Transverse colon (tissue), 4 donors: Measurements from ENCODE around the gene KIAA0586. TPM values are rescaled to one million over a fixed set of nuclear protein-coding genes. Genes with fewer than 3 reads are reported as not detected.

Experiments
- DNase-seq: peaks from one replicate; pipeline ENCODE4 v3.0.0-alpha.2; 2019
- H3K27ac ChIP-seq, 4 donors: fragments of 200-600 bp; sonication (generic); 2 replicates each; pipeline ENCODE4 v1.5.1; 2016 to 2018; ENCODE audit warnings: inconsistent platforms in 4 of 4
- H3K27me3 ChIP-seq: fragments of 200-600 bp; sonication (generic); 2 replicates; pipeline ENCODE4 v1.5.1; 2017; ENCODE audit warnings: inconsistent platforms
- H3K36me3 ChIP-seq, 4 donors: fragments of 200-600 bp; sonication (generic); 2 replicates each; pipeline ENCODE4 v1.5.1; 2017 to 2019; ENCODE audit warnings: inconsistent platforms in 4 of 4
- H3K4me1 ChIP-seq, 4 donors: fragments of 200-600 bp; sonication (generic); 2 replicates each; pipeline ENCODE4 v1.5.1; 2017 to 2020; ENCODE audit warnings: inconsistent platforms in 4 of 4
- H3K4me3 ChIP-seq, 4 donors: fragments of 200-600 bp; sonication (generic); 1 replicate in 1 of 4; 2 replicates in 3 of 4; pipeline versions ENCODE4 v1.5.1 to v1.6.1; 2017 to 2019; ENCODE audit warnings: inconsistent platforms in 4 of 4
- H3K9me3 ChIP-seq, 2 donors: fragments of 200-600 bp; sonication (generic); 2 replicates each; pipeline ENCODE4 v1.5.1; 2017 to 2019; ENCODE audit warnings: inconsistent platforms in 2 of 2
- CTCF ChIP-seq, 5 experiments: fragments of 200-600 bp in 3 of 5; fragments of 450-650 bp in 2 of 5; sonication (generic) in 3 of 5; IDR thresholded peaks; 1 replicate in 2 of 5; 2 replicates in 3 of 5; pipeline ENCODE4 v1.5.1; 2016 to 2017; ENCODE audit warnings: antibody characterized with exemption in 5 of 5, inconsistent platforms in 3 of 5, mild to moderate bottlenecking in 2 of 5, moderate library complexity in 1 of 5
- EP300 ChIP-seq: sonication (generic); formaldehyde crosslinking; IDR thresholded peaks from one replicate; pipeline ENCODE4 v1.6.1; 2017; ENCODE audit warnings: antibody characterized with exemption, low read depth
- POLR2A ChIP-seq: fragments of 450-650 bp; IDR thresholded peaks from one replicate; pipeline ENCODE4 v1.6.1; 2016; ENCODE audit warnings: antibody characterized with exemption, mild to moderate bottlenecking, moderate library complexity
- POLR2AphosphoS5 ChIP-seq, 3 donors: sonication (generic); formaldehyde crosslinking; IDR thresholded peaks; one replicate each; pipeline ENCODE4 v1.6.1; 2016; ENCODE audit warnings: antibody characterized with exemption in 3 of 3
- WGBS, 2 donors: methylation state at CpG; one replicate each; pipeline ENCODE4 v1.1.5; 2018; ENCODE audit warnings: low coverage in 1 of 2; 5-methylcytosine and 5-hydroxymethylcytosine counted together
- in situ Hi-C, 4 donors: fragments of 200-750 bp; cut with MboI; loops; one replicate each; pipeline versions ENCODE4 v1.15.0 to v1.15.1; 2017; ENCODE audit warnings: low sequenced_read_pairs in 3 of 4, low pct_ligation_motif_present in 1 of 4, low pct_unique_long_range_greater_than_20kb in 1 of 4
- intact Hi-C: fragments of 100-400 bp; cut with DNase I; formaldehyde crosslinking; loops from one replicate; pipeline ENCODE4 v1.15.1; 2023; ENCODE audit warnings: low total_unique reads
- total RNA-seq, 4 donors: library from RNA; depleted of rRNA; stranded (reverse); fragments of >200 nt; gene quantifications; one replicate each; pipeline ENCODE4 v1.1.0, GENCODE V29; 2016

KIAA0586 gene
- total RNA-seq, 4 donors from 2014 or later = 9.4 to 17.8 (median 12.5) TPM

DNA sequence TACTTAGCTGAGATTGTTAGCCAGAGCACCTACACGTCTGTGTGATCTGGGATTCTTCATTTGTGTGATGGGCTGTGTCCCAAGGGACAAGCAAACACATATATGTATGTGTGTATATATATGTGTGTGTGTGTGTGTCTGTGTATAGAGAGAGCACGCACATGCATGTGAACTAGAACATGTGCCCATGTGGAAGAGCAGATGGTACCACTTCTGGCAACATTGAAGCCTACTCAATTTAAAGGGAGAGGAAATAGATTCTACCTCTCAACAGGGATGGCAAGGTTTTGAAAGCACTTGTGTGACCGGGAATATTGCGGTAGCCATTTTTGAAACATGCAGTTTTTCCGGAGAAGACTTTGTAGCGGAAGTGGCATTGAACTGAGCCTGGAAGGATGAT, 30.4 kb upstream of the KIAA0586 start:
- 84 to 92% methylated on average over 5 to 6 of the region's 6 CpGs for WGBS, 2 donors
- Histone ChIP-seq H3K4me1 (peaks cover 0 to 15% (median 4%) of the 10 kb centered on the region in 4 donors), H3K36me3 (no peaks in the 10 kb centered on the region), H3K27me3 (no peaks in the 10 kb centered on the region), H3K9me3 (no peaks in the 10 kb centered on the region), H3K4me3 (no peak overlapping the region), H3K27ac (no peak overlapping the region)
- DNase-seq = no peak
- in situ Hi-C loops = no loop called here
- TF ChIP-seq POLR2AphosphoS5 (IDR thresholded peaks at IDR 0.05) (no peak), POLR2A (no peak), CTCF (IDR thresholded peaks at IDR 0.05) (no peak)
- intact Hi-C loops = no loop called here

DNA sequence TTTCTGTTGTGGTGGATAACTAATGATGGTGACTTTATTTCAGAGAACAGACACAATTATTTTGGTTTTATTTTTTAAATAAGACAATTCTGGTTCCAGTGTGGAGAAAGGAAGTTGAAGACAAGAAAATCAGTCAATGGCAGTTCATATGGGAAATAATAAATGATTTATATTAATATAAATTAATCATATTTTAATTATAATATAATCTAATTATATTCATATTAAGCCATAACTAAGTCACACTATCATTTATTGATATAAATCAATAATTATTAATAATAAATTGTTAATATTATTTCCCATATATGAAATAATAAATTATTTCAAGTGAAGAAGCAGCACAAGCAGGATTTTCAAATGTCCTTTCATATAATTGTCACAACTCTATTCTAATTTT, 29.0 kb upstream of the KIAA0586 start:
- H3K27me3 ChIP-seq = no peaks in the 10 kb centered on the region
- H3K4me3 ChIP-seq = no peak overlapping the region
- no peak for TF ChIP-seq POLR2A
- no peak for TF ChIP-seq POLR2AphosphoS5 (IDR thresholded peaks at IDR 0.05)
- TF ChIP-seq EP300 = no peak
- TF ChIP-seq CTCF (IDR thresholded peaks at IDR 0.05) = no peak
- H3K4me1 ChIP-seq = peaks cover 0 to 15% (median 4%) of the 10 kb centered on the region in 4 donors
- H3K36me3 ChIP-seq = no peaks in the 10 kb centered on the region
- H3K27ac ChIP-seq = no peak overlapping the region
- in situ Hi-C loops = no loop called here
- intact Hi-C loops = no loop called here
- DNase-seq = no peak
- no peaks in the 10 kb centered on the region for H3K9me3 ChIP-seq

- Histone ChIP-seq H3K27me3 (no peaks in the 10 kb centered on the region), H3K36me3 (no peaks in the 10 kb centered on the region), H3K4me1 (peaks cover 0 to 15% (median 4%) of the 10 kb centered on the region in 4 donors), H3K27ac (no peak overlapping the region), H3K4me3 (no peak overlapping the region), H3K9me3 (no peaks in the 10 kb centered on the region)
- 99% methylated on average over 3 of the region's 3 CpGs; no CpG with 5 or more reads in 1 of the 2 donors for WGBS, 2 donors
- TF ChIP-seq POLR2AphosphoS5 (IDR thresholded peaks at IDR 0.05) (no peak), POLR2A (no peak), EP300 (no peak), CTCF (IDR thresholded peaks at IDR 0.05) (no peak)
- intact Hi-C loops (no loop called here), in situ Hi-C loops (no loop called here)
- DNase-seq = no peak
These were observed 28.6 kb upstream of the KIAA0586 start for GRCh38 chr14:58398895-58399294.

DNA sequence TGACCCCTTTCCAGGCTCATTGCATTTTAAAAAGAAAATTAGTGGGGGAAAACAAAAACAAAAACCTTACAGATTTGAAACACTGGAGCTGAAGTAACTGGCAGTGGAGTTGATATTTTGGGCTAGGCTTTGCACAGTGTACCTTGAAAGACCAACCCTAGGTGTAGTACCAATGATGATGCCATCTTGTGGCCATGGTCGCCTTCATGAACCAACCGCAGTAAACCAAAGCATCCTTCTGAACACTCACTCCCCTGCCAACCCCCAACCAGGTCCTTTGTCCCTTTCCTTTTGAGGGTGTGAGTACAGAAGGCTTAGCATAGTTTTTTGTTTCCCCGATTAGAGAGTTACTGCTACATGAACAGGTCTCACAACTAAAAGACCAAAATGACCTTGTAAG, 25.9 kb upstream of the KIAA0586 start:
- in situ Hi-C loops (no loop called here), intact Hi-C loops (no loop called here)
- Histone ChIP-seq H3K9me3 (no peaks in the 10 kb centered on the region), H3K4me3 (no peak overlapping the region), H3K27ac (no peak overlapping the region), H3K36me3 (no peaks in the 10 kb centered on the region), H3K27me3 (no peaks in the 10 kb centered on the region), H3K4me1 (peaks cover 0 to 5% (median 0%) of the 10 kb centered on the region in 4 donors)
- no peak for DNase-seq
- 72 to 87% methylated on average over 3 of the region's 3 CpGs for WGBS, 2 donors
- TF ChIP-seq POLR2A (no peak), POLR2AphosphoS5 (IDR thresholded peaks at IDR 0.05) (no peak), EP300 (no peak), CTCF (IDR thresholded peaks at IDR 0.05) (no peak)
